Measurements from ENCODE around the gene RAD18. TPM values are rescaled to one million over a fixed set of nuclear protein-coding genes. Genes with fewer than 3 reads are reported as not detected.

The RAD18 gene
- total RNA-seq, 1 experiment from 2014 or later = 13.8 TPM

DNA sequence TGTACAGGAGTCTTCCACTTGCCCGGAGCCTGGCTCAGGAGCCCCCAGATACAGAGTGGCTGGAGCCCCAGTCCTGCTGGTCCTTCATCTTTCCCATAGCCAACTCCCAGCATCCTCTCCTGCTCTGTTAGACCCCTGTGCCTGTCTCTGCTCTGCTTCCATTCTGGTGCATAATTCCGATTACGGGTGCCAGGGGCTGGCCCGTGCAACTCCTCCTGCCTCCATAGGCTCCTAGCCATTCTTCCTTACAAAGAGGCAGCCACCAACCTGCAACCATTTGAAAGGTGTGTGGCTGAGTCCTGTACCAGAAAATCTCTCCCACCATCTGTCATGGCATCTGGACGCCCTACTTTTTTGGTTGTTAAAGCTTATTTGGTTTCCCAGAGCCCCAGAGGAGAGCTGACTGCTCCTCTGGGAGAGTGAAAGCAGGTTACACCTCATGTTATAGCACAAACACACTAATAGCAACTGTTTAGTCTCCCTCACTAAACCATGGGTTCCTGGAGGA lies 5.2 kb upstream of the RAD18 start:
- POLR2A ChIA-PET = no interaction called here
- Histone ChIP-seq H3K4me1 (ENCODE audit: control insufficient read depth, insufficient read depth, low read length) (peaks cover 10% of the 10 kb centered on the region), H3K4me3 (ENCODE audit: low read depth in 2 of 2, low read length in 2 of 2) (no peak overlapping the region), H3K27ac (ENCODE audit: low read length) (no peak overlapping the region), H3K36me3 (ENCODE audit: control insufficient read depth, insufficient read depth, low read length) (no peaks in the 10 kb centered on the region), H3K9me3 (ENCODE audit: control insufficient read depth, insufficient read depth, low read depth, low read length) (no peaks in the 10 kb centered on the region), H3K27me3 (ENCODE audit: control insufficient read depth, insufficient read depth, low read length) (no peaks in the 10 kb centered on the region)
- DNase-seq (ENCODE audit: low read depth, low spot score) = no peak
- ATAC-seq = no peak
- CTCF ChIA-PET = no interaction called here
- BruUV-seq (replicated peaks) = no TSS peak
- in situ Hi-C loops (cut with HindIII; ENCODE audit: low pct_unique_long_range_greater_than_20kb, low sequenced_read_pairs) = no loop called here
- TF ChIP-seq POLR2AphosphoS5 (IDR thresholded peaks at IDR 0.05; ENCODE audit: low read depth, low read length) (no peak), TCF7L2 (IDR thresholded peaks at IDR 0.05; ENCODE audit: low read depth, low read length) (no peak), SIN3A (IDR thresholded peaks at IDR 0.05; ENCODE audit: borderline replicate concordance, insufficient read depth, low read depth, low read length) (no peak)
- TF ChIP-seq, protein P1, sequence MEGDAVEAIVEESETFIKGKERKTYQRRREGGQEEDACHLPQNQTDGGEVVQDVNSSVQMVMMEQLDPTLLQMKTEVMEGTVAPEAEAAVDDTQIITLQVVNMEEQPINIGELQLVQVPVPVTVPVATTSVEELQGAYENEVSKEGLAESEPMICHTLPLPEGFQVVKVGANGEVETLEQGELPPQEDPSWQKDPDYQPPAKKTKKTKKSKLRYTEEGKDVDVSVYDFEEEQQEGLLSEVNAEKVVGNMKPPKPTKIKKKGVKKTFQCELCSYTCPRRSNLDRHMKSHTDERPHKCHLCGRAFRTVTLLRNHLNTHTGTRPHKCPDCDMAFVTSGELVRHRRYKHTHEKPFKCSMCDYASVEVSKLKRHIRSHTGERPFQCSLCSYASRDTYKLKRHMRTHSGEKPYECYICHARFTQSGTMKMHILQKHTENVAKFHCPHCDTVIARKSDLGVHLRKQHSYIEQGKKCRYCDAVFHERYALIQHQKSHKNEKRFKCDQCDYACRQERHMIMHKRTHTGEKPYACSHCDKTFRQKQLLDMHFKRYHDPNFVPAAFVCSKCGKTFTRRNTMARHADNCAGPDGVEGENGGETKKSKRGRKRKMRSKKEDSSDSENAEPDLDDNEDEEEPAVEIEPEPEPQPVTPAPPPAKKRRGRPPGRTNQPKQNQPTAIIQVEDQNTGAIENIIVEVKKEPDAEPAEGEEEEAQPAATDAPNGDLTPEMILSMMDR (IDR thresholded peaks at IDR 0.05) = no peak
- TF ChIP-seq, protein P2, sequence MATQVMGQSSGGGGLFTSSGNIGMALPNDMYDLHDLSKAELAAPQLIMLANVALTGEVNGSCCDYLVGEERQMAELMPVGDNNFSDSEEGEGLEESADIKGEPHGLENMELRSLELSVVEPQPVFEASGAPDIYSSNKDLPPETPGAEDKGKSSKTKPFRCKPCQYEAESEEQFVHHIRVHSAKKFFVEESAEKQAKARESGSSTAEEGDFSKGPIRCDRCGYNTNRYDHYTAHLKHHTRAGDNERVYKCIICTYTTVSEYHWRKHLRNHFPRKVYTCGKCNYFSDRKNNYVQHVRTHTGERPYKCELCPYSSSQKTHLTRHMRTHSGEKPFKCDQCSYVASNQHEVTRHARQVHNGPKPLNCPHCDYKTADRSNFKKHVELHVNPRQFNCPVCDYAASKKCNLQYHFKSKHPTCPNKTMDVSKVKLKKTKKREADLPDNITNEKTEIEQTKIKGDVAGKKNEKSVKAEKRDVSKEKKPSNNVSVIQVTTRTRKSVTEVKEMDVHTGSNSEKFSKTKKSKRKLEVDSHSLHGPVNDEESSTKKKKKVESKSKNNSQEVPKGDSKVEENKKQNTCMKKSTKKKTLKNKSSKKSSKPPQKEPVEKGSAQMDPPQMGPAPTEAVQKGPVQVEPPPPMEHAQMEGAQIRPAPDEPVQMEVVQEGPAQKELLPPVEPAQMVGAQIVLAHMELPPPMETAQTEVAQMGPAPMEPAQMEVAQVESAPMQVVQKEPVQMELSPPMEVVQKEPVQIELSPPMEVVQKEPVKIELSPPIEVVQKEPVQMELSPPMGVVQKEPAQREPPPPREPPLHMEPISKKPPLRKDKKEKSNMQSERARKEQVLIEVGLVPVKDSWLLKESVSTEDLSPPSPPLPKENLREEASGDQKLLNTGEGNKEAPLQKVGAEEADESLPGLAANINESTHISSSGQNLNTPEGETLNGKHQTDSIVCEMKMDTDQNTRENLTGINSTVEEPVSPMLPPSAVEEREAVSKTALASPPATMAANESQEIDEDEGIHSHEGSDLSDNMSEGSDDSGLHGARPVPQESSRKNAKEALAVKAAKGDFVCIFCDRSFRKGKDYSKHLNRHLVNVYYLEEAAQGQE (IDR thresholded peaks at IDR 0.05; ENCODE audit: insufficient read depth in 1 of 2, low read depth in 2 of 2, low read length in 1 of 2) = no peak
- intact Hi-C loops (cut with micrococcal nuclease; ENCODE audit: unreplicated experiment) = no loop called here

DNA sequence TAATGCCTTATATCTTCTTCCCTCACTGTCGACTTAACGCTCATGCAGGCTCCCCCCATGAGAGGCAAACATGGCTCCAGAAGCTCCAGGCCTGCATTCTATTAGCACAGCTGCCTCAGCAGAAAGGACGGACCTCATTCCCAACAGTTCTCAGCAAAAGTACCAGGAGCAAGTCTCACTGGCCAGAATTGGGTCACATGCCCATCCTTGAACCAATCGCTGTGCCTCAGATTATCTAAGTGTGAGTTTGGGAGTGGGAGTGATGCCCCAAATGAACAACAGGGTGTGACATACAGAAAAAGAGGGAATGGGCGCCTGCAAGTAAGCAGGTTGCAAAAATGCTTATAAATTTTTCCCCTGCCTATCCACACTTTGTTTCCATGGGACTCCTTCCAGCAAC lies 4.3 kb upstream of the RAD18 start:
- DNase-seq (ENCODE audit: low read depth, low spot score) = no peak
- H3K27me3 ChIP-seq (ENCODE audit: control insufficient read depth, insufficient read depth, low read length) = no peaks in the 10 kb centered on the region
- intact Hi-C loops (cut with micrococcal nuclease; ENCODE audit: unreplicated experiment) (no loop called here), in situ Hi-C loops (cut with HindIII; ENCODE audit: low pct_unique_long_range_greater_than_20kb, low sequenced_read_pairs) (no loop called here)
- POLR2A ChIA-PET = no interaction called here
- H3K36me3 ChIP-seq (ENCODE audit: control insufficient read depth, insufficient read depth, low read length) = no peaks in the 10 kb centered on the region
- no TSS peak for BruUV-seq (replicated peaks)
- no peak overlapping the region for H3K4me3 ChIP-seq (ENCODE audit: low read depth in 2 of 2, low read length in 2 of 2)
- no peak for ATAC-seq
- H3K9me3 ChIP-seq (ENCODE audit: control insufficient read depth, insufficient read depth, low read depth, low read length) = no peaks in the 10 kb centered on the region
- CTCF ChIA-PET = no interaction called here
- no peak overlapping the region for H3K27ac ChIP-seq (ENCODE audit: low read length)
- TF ChIP-seq POLR2AphosphoS5 (IDR thresholded peaks at IDR 0.05; ENCODE audit: low read depth, low read length) (no peak), TCF7L2 (IDR thresholded peaks at IDR 0.05; ENCODE audit: low read depth, low read length) (no peak), SIN3A (IDR thresholded peaks at IDR 0.05; ENCODE audit: borderline replicate concordance, insufficient read depth, low read depth, low read length) (no peak)
- TF ChIP-seq, protein P2 (IDR thresholded peaks at IDR 0.05; ENCODE audit: insufficient read depth in 1 of 2, low read depth in 2 of 2, low read length in 1 of 2) = no peak
- TF ChIP-seq, protein P1 (IDR thresholded peaks at IDR 0.05) = no peak
- H3K4me1 ChIP-seq (ENCODE audit: control insufficient read depth, insufficient read depth, low read length) = peaks cover 10% of the 10 kb centered on the region

Data from Panc1 (cell line).